Astrocyte of the hippocampus (primary cell): Measurements from ENCODE around the gene MYO18A.

ENCODE experiments used
- DNase-seq: peaks from one replicate; pipeline ENCODE4 v3.0.0; 2011; ENCODE audit warnings: low read depth, low spot score

The MYO18A gene

GRCh38 chr17:29031488-29031887 lies 148.7 kb downstream of the MYO18A start:
- no peak for DNase-seq

GRCh38 chr17:29024316-29024952 lies 155.8 kb downstream of the MYO18A start:
- no peak for DNase-seq

- no peak for DNase-seq
Measured at GRCh38 chr17:29022074-29022473, 158.1 kb downstream of the MYO18A start.

GRCh38 chr17:29021226-29021625 lies 159.0 kb downstream of the MYO18A start:
- no peak for DNase-seq
